HepG2 (cell line): ENCODE measurements around the gene CDK15. TPM values are rescaled to one million over a fixed set of nuclear protein-coding genes. Genes with fewer than 3 reads are reported as not detected.

Experiments
- AHDC1 ChIP-seq: sonication (generic); formaldehyde crosslinking; IDR thresholded peaks from 2 replicates; pipeline ENCODE4 v1.5.1; 2020; ENCODE audit warnings: mild to moderate bottlenecking, missing genetic modification reagents, borderline replicate concordance
- AHR ChIP-seq: IDR thresholded peaks from 2 replicates; pipeline ENCODE4 v1.6.1; 2018; ENCODE audit warnings: missing genetic modification reagents, missing compliant biosample characterization
- FLYWCH1 ChIP-seq: sonication (generic); formaldehyde crosslinking; IDR thresholded peaks from 2 replicates; pipeline ENCODE4 v1.8.1; 2023; ENCODE audit warnings: mild to moderate bottlenecking, missing genetic modification reagents
- RNF2 ChIP-seq: fragments of 450-650 bp; conservative IDR thresholded peaks from 2 replicates; pipeline ENCODE4 v1.6.1; 2016; ENCODE audit warnings: low read depth
- SNAPC5 ChIP-seq: sonication (generic); formaldehyde crosslinking; IDR thresholded peaks from 2 replicates; pipeline ENCODE4 v1.8.1; 2023; ENCODE audit warnings: mild to moderate bottlenecking, missing genetic modification reagents, borderline replicate concordance
- ZNF556 ChIP-seq: sonication (generic); formaldehyde crosslinking; IDR thresholded peaks from 2 replicates; pipeline ENCODE4 v1.4.0; 2020; ENCODE audit warnings: mild to moderate bottlenecking, missing genetic modification reagents, borderline replicate concordance
- polyA plus RNA-seq, 8 experiments: library from polyadenylated mRNA; depleted of rRNA in 3 of 8; stranded (reverse) in 7 of 8; unstranded in 1 of 8; fragments of >200 nt; fragmentation: Illumina TruSeq in 4 of 8; extraction: Trizol in 4 of 8; gene quantifications; 2 replicates each; pipeline versions ENCODE4 v1.2.1 to v1.2.3, GENCODE V29; 2011 to 2016; ENCODE audit warnings: low read depth in 4 of 8, missing spikeins in 1 of 8, mixed read lengths in 1 of 8; ENCODE audit not compliant: insufficient read depth in 1 of 8
- total RNA-seq, 5 experiments: library from RNA; depleted of rRNA; stranded (reverse); fragments of >200 nt; fragmentation: Illumina TruSeq; extraction: Trizol; gene quantifications; 2 replicates each; pipeline ENCODE4 v1.2.3, GENCODE V29; 2016; ENCODE audit warnings: low read depth in 1 of 5

CDK15 gene
- total and polyA plus RNA-seq, 2 of the 13 experiments (the other 11 are each of a cell fraction or from before 2014, with no cell fraction given), result not detected

- TF ChIP-seq AHDC1 (CRISPR knock-in tag) (no peak), AHR (no peak), SNAPC5 (no peak), FLYWCH1 (CRISPR knock-in tag) (no peak), RNF2 (no peak), ZNF556 (CRISPR knock-in tag) (no peak)
These were observed 117.3 kb downstream of the CDK15 start (continued) for GRCh38 chr2:201923436-201924328.
